ENCODE results near the gene PPP3R1. TPM values are rescaled to one million over a fixed set of nuclear protein-coding genes. Genes with fewer than 3 reads are reported as not detected.

PPP3R1 gene
- total and polyA plus RNA-seq, 7 donors, result 19.2 to 69.4 (median 45.7) TPM

GRCh38 chr2:68274022-68274421 is 21.7 kb upstream of the PPP3R1 start:
- no peak for TF ChIP-seq CTCF (IDR thresholded peaks at IDR 0.05)
- Histone ChIP-seq H3K36me3 (ENCODE audit: insufficient read depth in 1 of 2, low read depth in 1 of 2) (no peaks in the 10 kb centered on the region), H3K4me1 (no peaks in the 10 kb centered on the region), H3K4me3 (no peak overlapping the region), H3K27me3 (ENCODE audit: insufficient read depth in 3 of 3, low read length in 2 of 3) (no peaks in the 10 kb centered on the region), H3K9me3 (no peaks in the 10 kb centered on the region), H3K27ac (no peak overlapping the region)
- WGBS, 3 donors, result 48 to 54% (median 50%) methylated on average over 3 of the region's 3 CpGs
- intact Hi-C loops (cut with DNase I), result no loop called here
- DNase-seq (no peak), ATAC-seq (no peak)

DNA sequence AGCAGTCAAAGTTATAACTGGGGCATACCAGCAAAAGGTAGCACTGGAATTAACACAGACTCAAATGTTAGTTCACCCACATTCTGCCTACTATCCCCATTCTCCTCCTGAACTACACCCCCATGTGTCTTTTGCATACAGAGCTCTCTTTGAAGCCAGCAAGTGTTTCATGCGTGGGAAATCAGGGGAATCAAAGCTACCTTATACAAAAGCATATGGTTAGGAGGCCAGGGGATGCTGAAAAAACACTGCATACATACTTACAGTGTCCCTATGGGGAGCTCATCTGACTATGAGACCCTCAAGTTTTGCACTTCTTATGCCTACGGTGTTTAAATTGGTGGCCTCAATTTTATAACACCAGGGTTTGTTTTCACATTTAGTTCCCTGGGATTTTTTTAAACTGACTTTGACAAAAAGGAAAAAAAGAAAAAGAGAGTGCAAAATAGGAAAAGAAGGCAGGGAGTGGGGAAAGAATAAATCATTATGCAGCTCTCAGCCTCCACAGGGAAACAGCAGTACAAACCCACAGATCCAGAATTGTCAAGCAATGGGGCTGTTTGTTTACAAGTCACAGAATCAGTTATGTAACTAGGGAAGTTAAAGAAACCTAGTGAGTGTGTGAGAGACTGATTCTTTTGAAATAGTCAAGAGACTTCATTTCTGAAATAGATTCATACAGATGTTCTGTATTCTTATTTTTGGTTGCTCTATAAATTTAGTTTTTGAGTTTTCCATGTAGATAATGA is 20.1 kb upstream of the PPP3R1 start:
- no peaks in the 10 kb centered on the region for H3K4me1 ChIP-seq
- DNase-seq (no peak), ATAC-seq (no peak)
- no peaks in the 10 kb centered on the region for H3K36me3 ChIP-seq (ENCODE audit: insufficient read depth in 1 of 2, low read depth in 1 of 2)
- H3K27me3 ChIP-seq (ENCODE audit: insufficient read depth in 3 of 3, low read length in 2 of 3), result no peaks in the 10 kb centered on the region
- H3K9me3 ChIP-seq, result no peaks in the 10 kb centered on the region
- no peak overlapping the region for H3K27ac ChIP-seq
- intact Hi-C loops (cut with DNase I), result no loop called here
- 45 to 54% (median 53%) methylated on average over 2 of the region's 2 CpGs for WGBS, 3 donors
- no peak for TF ChIP-seq CTCF (IDR thresholded peaks at IDR 0.05)
- H3K4me3 ChIP-seq, result no peak overlapping the region

DNA sequence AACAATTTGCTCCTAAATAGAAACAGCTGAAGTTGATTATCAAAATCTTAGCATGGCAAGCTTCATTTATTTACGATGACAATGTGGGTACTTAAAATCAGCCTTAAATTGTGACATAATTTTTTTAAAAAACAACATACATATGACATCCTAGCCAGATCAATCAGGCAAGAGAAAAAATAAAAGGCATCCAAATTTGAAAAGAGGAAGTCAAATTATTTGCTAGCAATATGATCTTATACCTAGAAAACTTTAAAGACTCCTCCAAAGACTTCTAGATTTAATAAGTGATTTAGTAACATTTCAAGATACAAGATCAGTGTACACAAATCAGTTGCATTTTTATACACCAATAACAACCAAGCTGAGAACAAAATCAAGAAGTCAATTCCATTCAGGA is 14.3 kb upstream of the PPP3R1 start:
- no peak for ATAC-seq
- no peak overlapping the region for H3K4me3 ChIP-seq
- no peak for TF ChIP-seq CTCF (IDR thresholded peaks at IDR 0.05)
- H3K4me1 ChIP-seq, result no peaks in the 10 kb centered on the region
- no peak overlapping the region for H3K27ac ChIP-seq
- 93 to 95% (median 93%) methylated on average over 1 of the region's 1 CpG for WGBS, 3 donors
- no peaks in the 10 kb centered on the region for H3K27me3 ChIP-seq (ENCODE audit: insufficient read depth in 3 of 3, low read length in 2 of 3)
- no peaks in the 10 kb centered on the region for H3K36me3 ChIP-seq (ENCODE audit: insufficient read depth in 1 of 2, low read depth in 1 of 2)
- H3K9me3 ChIP-seq, result no peaks in the 10 kb centered on the region
- DNase-seq, result no peak
- intact Hi-C loops (cut with DNase I), result no loop called here

DNA sequence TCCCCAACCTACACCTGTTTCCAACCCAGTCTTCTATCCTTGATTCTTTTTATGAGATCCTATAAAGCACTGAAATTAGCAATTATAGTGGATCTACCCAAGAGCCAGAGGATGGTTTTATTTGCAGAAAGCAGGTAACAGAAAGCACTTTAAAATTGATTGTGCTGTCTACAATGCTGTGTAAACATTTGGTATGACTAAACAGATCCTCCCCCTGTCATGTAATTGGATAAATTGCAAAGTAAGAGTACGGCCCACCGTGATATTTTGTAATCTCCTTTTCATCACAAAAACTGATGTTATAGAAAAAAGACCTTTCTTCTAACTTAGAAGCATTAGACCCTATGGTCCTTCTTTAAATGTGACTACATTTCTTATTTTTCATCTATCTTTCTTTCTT is 11.3 kb upstream of the PPP3R1 start:
- WGBS, 3 donors, result 88 to 95% (median 92%) methylated on average over 2 of the region's 2 CpGs
- no peaks in the 10 kb centered on the region for H3K9me3 ChIP-seq
- no peak overlapping the region for H3K4me3 ChIP-seq
- H3K36me3 ChIP-seq (ENCODE audit: insufficient read depth in 1 of 2, low read depth in 1 of 2), result no peaks in the 10 kb centered on the region
- no peak for TF ChIP-seq CTCF (IDR thresholded peaks at IDR 0.05)
- intact Hi-C loops (cut with DNase I), result no loop called here
- H3K27me3 ChIP-seq (ENCODE audit: insufficient read depth in 3 of 3, low read length in 2 of 3), result no peaks in the 10 kb centered on the region
- DNase-seq (no peak), ATAC-seq (no peak)
- no peaks in the 10 kb centered on the region for H3K4me1 ChIP-seq
- no peak overlapping the region for H3K27ac ChIP-seq

- no peaks in the 10 kb centered on the region for H3K36me3 ChIP-seq (ENCODE audit: insufficient read depth in 1 of 2, low read depth in 1 of 2)
- no peak overlapping the region for H3K27ac ChIP-seq
- H3K9me3 ChIP-seq, result no peaks in the 10 kb centered on the region
- intact Hi-C loops (cut with DNase I), result no loop called here
- no peak for ATAC-seq
- TF ChIP-seq CTCF (IDR thresholded peaks at IDR 0.05), result no peak
- peaks cover 8% of the 10 kb centered on the region for H3K4me1 ChIP-seq
- 92 to 97% (median 95%) methylated on average over 2 of the region's 2 CpGs for WGBS, 3 donors
- no peaks in the 10 kb centered on the region for H3K27me3 ChIP-seq (ENCODE audit: insufficient read depth in 3 of 3, low read length in 2 of 3)
- DNase-seq, result no peak
- H3K4me3 ChIP-seq, result no peak overlapping the region
These were observed 6.5 kb upstream of the PPP3R1 start for GRCh38 chr2:68258851-68259250.

All from psoas muscle (tissue), 8 donors.